Right renal pelvis (tissue), 4 donors: Measurements from ENCODE around the gene METTL24. TPM values are rescaled to one million over a fixed set of nuclear protein-coding genes. Genes with fewer than 3 reads are reported as not detected.

Source experiments
- DNase-seq, 4 donors: peaks; one replicate each; pipeline ENCODE4 v3.0.0-alpha.2; 2013; ENCODE audit warnings: low read depth in 4 of 4, low spot score in 3 of 4, missing footprints in 1 of 4
- polyA plus RNA-seq, 4 donors: library from polyadenylated mRNA; unstranded; fragments of 120-200 nt; gene quantifications; one replicate each; pipeline ENCODE4 v1.2.1, GENCODE V29; 2013; ENCODE audit not compliant: insufficient read length in 4 of 4

The METTL24 gene, protein sequence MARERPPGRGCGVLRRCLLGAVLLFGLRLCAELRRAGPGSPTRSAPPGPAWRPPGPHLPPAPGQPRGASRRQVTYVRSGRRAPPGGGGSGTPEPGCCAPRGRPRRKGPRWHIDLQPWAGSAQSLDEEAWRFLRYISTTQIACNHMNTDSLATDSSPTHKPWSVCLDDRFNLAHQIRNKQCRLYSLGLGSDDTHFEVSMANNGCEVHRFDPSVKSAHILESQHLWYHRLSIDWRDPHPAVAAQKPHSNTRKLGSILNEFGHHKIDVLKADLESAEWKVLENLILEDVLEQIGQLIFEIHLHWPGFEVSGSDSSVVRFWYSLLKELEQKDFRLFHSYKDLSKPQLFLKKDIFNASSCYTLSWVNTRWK
- polyA plus RNA-seq = 10 to 100 TPM; 11.9 to 17.3 (median 14.0) TPM

DNA sequence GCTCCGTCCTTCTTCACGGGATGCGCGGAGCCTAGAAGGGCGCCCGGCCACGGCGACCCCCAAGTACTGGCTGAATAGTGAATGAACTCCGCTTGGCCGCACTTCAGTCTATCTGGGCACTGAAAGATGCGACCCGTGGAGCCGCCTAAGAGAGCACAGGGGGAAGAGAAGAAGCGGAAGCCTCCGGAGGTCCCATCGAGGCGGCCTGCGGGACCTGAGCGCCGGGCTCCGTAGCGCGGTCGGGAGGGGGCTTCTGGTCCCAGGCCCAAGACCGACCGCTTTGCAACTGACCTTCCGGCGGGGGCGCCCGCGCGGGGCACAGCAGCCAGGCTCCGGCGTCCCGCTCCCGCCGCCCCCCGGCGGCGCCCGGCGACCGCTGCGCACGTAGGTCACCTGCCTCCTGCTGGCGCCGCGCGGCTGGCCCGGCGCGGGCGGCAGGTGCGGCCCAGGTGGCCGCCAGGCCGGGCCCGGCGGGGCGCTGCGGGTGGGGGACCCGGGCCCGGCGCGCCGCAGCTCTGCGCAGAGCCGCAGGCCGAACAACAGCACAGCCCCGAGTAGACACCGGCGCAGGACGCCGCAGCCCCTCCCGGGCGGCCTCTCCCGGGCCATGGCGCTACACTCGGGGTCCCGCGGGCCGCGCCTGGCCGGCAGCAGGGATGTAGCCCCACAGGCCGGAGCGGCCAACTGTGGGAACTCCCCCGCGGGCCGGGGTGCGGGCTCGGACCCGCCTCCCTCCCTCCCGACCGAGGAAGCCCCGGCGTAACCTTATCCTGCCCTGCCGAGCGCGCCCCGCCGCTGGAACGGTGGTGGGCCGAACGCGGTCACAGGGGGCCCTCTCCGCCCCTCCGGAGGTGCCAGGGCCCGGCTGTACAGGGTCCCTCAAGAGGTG, at the start of gene METTL24:
Gene METTL24 (minus strand): TSS at position 686 of the 889 bp plus-strand sequence. CDS start 77 bp downstream, at position 609.
- DNase-seq = no peak

DNA sequence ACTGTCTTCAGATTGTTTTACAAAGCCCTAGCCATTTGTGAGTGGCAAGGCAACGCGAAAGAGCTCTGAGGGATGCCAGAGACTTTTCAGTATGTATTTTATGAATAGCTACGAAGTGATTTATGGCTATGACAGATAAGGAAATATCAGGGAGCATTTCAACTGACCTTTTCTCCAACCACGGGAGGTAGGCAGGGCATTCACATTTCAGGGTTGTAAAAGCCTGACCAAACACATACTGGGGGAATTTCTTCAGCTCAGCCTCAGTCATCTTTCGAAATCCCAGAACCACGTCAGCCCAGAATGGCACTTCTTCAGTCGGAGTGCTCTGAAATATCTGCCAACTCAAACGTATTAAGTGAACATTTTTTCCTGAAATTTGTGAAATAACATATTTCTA, 46.5 kb upstream of the METTL24 start:
- no peak for DNase-seq

DNA sequence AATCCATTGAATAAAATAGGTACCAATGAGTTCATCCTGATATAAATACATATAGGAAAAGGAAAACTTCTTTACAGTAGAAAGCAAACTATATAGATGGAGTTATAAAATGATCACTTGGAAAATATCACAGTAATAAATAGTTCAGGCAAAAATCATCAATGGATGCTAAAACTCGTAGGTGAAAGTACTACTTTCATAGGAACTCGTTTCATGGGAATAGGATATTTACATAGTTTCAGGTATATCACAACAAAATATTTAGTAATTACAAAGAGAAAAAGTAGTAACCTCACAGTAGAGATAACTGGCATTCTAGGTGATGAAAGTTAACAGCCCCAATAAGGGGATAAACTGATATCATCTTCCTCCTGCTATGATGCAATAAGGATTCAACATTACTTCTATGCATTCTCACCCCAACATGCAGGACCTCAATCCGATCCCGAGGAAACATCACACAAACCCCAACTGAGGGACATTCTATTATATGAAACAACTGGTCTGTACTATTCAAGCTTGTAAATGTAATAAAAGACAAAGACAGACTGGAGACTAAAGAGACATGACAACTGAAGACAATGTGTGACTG, 43.5 kb upstream of the METTL24 start:
- no peak for DNase-seq

DNA sequence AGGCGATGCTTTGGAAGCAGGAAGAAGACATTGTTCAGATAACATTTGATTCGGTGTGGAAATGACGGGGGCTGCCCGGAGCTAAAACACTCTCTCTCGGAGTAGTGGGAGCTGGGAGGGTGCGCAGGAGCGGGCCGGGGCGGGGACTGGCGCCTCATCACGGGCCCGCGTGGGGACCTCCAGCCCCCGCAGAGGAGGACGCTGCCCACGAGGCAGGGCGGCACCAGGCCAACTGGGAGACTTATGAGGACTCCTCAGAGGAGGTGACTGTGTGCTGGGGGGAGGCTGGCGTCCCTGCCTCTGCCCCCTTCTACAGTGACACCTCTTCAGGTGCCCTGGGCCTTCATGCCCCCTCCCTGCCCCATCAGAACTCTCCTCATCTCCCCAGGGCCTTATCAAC, 42.1 kb upstream of the METTL24 start:
- no peak for DNase-seq

DNA sequence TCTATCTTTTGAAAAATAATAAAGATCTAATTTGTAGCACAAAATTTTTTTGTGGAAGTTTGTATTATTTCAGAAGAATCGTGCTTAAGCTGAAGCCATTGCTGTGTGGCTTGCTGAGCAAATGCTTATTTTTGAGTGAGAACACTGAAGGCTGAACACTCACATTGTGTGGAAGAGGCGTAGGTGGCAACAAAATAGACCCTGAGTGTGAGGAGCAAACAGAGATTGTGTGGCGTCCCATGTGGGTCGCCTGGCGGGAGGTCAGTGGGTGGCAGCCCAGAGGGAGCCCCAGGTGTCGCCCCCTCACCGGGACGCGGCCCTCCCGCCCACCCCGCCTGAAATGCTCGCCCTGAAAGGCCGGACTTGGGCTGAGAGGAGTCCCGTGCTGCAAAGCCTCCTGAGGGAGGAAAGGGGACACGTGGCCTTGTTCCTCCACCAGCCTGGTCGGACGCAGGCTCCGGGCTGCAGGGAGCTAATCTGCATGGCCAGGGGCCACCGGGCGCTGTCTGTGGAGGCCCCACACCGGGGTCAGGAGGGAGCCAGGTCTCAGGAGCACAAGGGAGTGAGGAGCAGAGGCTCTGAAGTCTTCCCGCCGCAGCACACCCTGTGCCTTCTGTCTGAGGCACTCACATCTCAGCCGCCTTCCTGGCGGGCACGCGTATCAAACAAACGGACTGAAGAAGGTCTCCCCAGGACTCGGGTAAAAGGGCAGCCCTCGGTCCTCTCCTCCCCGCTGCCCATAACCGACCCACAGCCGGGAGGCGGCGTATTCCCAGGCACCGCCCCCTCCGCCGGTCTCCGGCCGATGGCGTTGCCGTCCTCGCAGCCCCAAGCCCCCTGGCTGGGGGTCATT, 41.3 kb upstream of the METTL24 start:
- no peak for DNase-seq

DNA sequence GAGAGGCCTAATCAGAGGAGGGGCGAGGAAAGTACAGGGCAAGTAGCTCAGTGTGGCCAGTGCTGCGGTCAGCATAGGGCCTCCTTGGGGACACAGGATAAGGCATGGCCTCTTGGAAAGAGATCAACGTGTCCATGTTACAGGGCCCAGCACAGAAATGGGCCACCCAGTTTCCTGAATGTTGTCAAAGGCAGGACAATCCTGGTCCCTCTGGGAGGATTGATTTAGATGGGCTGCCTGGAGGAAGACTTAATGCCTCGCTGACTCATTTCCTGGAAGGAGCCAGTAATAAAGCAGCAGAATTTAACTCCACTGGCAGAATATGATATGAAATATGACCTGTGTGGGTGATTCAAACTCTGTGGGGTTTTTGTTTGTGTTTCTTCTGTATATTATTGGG, 40.6 kb upstream of the METTL24 start:
- no peak for DNase-seq

DNA sequence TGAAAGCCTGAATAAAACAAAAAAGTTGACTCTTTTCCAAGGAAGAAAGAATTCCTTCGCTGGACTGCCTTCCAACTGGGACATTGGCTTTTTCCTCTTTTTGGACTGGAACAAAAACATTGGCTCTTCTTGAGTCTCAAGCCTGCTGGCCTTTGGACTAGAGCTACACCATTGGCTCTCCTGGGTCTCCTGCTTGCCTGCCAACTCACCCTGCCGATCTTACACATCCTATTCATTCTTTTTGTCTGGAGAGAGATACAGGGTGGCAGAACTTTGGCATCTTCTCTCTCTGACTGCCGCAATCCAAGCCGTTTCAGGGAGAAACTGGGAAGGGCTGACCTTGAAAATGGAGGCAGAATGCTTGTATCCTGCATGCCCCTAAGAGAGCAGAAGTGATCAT, 37.1 kb upstream of the METTL24 start:
- no peak for DNase-seq

DNA sequence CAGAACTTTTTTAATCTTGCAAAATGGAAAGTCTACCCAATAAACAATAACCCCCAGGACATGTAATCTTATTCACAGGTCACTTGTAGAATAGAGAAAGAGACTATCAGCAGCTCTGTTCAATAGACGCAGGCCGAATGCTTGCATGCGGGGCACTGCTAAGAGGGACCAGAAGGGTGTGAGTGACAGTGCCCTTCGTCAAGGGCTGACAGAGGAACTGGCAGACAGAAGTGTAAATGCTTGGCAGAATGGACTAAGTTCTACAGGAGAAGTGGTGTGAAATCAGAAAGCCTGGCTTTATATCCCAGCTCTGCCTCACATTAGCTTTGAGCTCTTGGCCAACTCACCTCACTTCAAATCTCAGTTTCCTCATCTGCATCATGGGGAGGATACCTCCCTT, 36.3 kb upstream of the METTL24 start:
- DNase-seq = no peak

DNA sequence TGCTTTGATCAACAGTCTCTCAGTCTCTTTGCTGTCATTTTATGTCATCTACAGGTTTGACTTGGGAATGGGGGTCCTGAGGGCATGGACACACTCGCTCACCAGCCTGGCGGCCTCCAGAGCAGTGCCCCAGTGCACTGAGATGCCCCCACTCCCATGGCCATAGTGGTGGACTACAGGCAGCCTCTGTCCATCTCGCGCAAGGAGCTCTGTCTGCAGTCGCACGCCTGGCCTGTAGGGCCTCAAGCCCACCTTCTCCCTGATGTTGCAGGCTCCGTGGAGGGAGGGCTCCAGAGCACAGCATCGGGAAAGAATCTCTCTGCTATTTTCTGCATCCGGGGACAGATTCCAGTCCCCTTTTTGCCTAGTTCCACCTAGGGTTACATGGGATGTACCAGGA, 34.6 kb upstream of the METTL24 start:
- DNase-seq = no peak

DNA sequence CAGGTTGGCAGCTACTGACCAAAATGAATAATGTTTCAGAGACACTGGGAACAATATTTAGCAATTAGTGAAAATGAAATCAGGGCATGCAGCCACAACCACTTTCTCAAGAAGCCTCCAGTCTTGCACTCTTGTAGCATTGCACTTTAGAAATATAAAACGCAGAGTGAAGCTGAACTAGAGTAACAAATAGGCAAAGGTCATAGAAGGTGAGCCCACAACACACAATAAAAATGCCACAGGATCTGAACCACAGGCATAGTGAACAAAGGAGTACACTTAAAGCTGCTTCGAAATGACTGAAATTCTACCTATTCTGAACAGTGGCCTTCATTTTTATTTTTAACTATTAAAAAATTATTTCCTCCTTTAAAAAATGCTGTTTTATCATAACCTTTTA, 32.3 kb upstream of the METTL24 start:
- no peak for DNase-seq

DNA sequence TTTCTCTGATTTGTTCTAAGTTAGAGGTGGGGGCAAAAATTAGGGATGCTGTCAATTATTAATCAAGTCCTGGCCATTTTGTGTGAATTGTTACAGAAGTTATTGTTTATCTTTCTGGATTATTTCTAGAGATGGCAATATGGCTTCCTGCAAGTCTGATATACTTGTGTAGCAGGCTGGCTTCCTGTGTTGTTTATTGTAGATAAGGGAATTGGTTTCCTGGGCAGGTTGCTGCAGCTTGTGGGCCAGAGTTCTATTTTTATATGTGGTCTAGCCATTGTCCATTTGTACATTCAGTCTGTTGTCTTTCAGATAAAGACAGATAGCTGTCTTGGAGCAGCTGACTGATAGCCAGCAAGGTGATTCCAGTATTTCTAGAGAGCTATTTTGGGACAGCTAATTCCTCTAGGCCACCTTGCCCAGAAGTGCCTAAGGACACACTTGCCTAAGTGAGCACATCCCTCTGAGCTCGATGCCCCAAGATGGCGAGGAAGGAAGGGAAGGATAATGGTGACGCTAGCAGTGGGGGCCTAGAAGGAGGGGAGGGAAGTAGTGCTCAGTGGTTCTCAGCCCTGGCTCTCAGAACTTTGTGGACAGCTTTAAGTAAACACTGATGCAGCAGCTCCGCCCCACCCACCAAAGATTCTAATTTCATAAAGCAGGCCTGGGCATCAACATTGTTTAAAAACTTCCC, 31.7 kb upstream of the METTL24 start:
- DNase-seq = no peak

DNA sequence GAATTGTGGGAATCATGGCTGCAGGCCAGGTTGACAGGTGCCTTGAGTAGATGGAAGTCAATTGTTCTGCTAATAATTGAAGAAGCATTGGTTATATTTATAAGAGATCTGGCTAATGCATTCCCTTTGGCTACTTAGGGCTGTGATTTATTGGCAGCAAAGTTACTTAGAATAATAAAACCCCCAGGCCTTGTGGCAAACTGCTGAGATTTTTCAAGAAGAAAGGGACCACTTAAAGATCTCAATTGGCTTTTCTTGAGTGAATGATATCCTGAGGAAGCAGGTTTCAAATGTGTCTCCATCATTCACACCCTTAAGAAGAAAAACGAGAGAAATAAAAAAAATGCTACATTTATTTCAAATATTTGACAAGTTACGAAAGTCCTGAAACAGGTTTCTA, 29.8 kb upstream of the METTL24 start:
- no peak for DNase-seq

DNA sequence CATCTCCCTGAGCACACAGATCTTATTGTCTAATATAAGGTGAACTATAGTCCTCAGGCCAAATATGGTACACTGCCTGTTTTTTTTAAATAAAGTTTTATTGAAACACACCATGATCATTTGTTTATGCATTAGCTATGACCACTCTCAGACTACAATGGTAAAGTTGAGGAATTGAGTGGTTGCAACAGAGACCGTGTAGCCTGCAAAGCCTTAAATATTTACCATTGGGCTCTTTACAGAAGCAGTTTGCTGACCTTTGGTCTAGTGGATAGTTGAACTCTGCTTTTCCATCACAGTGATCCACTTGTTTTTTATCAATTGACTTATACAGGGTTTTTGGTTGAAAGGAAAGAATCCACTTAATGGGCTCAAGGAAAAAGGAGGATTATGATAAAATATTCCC, 27.3 kb upstream of the METTL24 start:
- DNase-seq = no peak

DNA sequence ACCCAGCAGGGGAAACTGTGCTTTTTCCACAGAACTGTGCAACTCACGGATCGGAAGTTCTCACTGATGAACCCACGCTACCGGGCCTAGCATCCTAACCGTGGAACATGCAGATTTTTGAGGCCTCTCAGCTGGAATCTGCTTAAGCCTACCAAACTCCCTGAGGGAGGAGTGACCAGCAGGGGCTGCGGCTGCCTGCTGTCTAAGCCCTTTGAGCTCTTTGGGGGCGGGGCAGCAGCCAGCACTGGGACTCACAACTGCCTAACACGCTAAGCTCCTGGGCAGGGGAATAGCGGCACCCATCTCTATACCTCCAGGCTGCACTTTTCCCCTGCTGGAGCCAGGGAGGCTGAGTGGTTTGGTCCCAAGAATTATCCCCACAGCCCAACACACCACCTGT, 20.4 kb upstream of the METTL24 start:
- no peak for DNase-seq

DNA sequence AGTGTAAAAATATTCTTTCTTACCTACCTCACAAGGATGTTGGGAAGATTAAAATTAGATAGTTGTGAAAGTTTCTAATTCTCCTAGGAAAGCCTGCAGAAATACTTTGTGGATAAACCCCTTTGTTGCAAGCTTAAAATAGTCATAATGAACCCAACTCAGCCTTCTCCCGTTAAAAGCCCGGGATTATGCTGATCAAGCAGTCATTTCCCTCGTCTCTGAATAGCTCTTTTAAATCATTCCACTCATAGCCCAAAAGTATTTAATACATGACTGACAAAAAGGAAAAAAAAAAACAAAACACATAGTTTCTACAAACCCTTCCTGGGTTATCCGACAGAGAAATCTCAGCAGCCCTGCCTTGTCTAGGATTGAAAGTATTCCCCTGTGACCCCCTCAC, 10.9 kb upstream of the METTL24 start:
- DNase-seq = no peak

DNA sequence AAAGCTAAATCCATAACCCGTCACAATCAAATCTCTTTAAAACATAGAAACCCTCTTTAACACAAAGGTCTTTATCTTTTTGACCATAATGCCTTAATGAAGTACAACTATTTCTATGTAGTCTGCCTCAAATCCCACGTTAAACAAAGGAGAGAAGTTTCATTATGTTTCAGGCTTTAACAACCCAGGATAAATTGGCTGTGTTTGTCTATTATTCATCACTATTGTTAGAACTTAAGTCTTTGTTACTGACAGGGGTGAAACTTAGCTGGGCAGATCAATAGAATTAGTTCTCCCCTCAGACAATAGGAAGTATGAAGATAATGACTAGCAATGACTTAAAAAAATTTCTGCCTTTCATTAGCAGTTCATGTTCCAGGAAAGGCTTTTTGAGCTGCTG, 10.1 kb upstream of the METTL24 start:
- DNase-seq = no peak

DNA sequence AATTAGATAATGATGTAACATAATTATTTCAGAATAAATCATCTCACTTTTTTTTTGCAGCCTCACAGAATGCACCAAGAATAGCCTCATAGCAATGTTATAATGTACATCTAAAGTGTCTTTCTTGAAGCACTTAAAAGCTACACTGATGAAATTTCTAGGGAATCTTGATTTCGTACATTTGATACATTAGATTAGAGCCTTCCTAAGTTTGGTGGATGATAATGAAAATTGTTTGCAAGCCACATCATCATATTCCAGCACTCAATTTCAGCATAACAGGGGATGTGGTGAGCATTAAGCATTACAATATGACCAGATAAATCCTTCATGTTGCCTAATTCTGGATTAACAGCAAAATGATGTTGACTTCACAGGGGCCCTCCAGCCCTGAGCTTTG, 9.7 kb upstream of the METTL24 start:
- no peak for DNase-seq

DNA sequence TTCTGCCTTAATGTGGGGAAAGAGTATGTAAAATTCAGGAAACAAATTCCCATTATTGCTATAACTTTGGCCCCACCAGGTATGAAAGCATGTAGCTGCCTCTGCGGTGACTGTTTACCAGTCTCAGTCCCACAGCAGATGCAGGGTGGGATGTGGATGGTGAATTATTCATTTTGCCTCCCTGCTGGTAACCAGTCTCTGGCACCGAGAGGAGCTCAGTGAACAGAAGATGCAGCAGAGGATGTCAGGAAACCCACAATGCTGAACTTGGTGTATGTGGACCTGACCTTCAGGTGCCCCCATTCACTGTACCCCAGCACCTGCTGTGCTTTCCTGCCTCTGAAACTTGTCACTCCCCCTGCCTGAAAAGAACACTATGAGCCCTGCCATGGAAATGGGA, 8.8 kb upstream of the METTL24 start:
- no peak for DNase-seq

DNA sequence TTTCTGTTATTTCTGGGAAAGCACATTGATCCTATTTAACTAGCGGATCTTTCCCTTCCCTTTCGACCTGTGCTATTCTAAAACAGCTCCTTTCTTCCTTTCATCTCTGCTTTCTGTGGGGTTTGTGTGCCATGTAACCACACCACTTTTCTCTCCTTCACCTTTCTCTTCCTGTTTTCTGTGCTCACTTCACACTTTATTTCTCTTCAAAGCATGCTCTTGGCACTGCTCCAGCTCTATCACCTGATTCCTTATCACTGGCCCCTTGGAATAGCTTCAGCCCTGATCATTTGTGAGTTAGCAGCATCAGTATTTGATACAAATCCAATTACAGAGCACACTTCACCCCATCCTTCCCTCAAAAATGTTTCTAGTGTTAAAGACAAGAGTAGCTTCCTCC, 8.1 kb upstream of the METTL24 start:
- no peak for DNase-seq
